Heart left ventricle (tissue), 13 donors: ENCODE results near the gene KRTAP5-5.
"Not testable (repeated sequence)": the region's sequence is repeated elsewhere in the genome, so short reads cannot be mapped to it uniquely, and the experiment has no call there.

ENCODE experiments used
- CTCF ChIP-seq, 12 donors: fragments of 200-600 bp; sonication (generic) in 4 of 12; IDR thresholded peaks; one replicate each; pipeline versions ENCODE4 v1.5.0 to v1.8.0; 2018 to 2022; ENCODE audit warnings: antibody characterized with exemption in 12 of 12, mild to moderate bottlenecking in 5 of 12
- POLR2A ChIP-seq, 2 donors: fragments of 450-650 bp; IDR thresholded peaks; one replicate each; pipeline ENCODE4 v1.6.1; 2017; ENCODE audit warnings: antibody characterized with exemption in 2 of 2, mild to moderate bottlenecking in 2 of 2, moderate library complexity in 2 of 2
- donor health status: ischemic (EF 13 %, LVEDD 7.1; RV severe dilation, severe dysfunction).
- donor health status: DM: no; HTN: yes; CAD: no.
- donor health status: DM: no; HTN: no; CAD: no.
- donor health status: ischemic (EF 25% LVEDD 6.9; RV normal size, moderate dysfunction).
- donor health status: ischemic (EF 25% LVEDD 5.7; RV mildly dilated, moderate dysfunction).
- donor health status: ischemic (EF 35%, LVEDD 5.7; RV mildly dilated, moderate dysfunction).
- donor health status: nonischemic (EF 11% LVEDD 7.7; RV severe dilation, severe dysfunction).
- donor health status: DM: yes; HTN: yes; CAD: no.
- donor health status: PGD.
- donor health status: ischemic (EF 29% LVEDD 5.4; RV normal size, mild dysfunction).
- donor health status: nonischemic (EF 23%, LVEDD 6.1; RV moderate dilation, normal function).

- not testable (repeated sequence) for TF ChIP-seq CTCF, POLR2A (IDR thresholded peaks at IDR 0.05)
Observed at GRCh38 chr11:1589191-1589963, 40.2 kb upstream of the KRTAP5-5 start.
